GM23248 (cell line): ENCODE data around the gene HYDIN. TPM values are rescaled to one million over a fixed set of nuclear protein-coding genes. Genes with fewer than 3 reads are reported as not detected.

Experiments
- DNase-seq: peaks from one replicate; pipeline ENCODE4 v3.0.0-alpha.2; 2015
- H2AFZ ChIP-seq: fragments of 200-600 bp; sonication (generic); 2 replicates; pipeline ENCODE4 v1.6.1; 2016; ENCODE audit warnings: antibody characterized with exemption
- H3F3A ChIP-seq: fragments of 200-600 bp; sonication (generic); 2 replicates; pipeline ENCODE4 v1.6.1; 2016; ENCODE audit warnings: mild to moderate bottlenecking, antibody characterized with exemption, mixed run types; ENCODE audit not compliant: insufficient read depth
- H3K27ac ChIP-seq: fragments of 200-600 bp; sonication (generic); 2 replicates; pipeline ENCODE4 v1.5.1; 2016; ENCODE audit warnings: mild to moderate bottlenecking
- H3K27me3 ChIP-seq: fragments of 200-600 bp; sonication (generic); replicated peaks from 2 replicates; pipeline ENCODE4 v1.6.1; 2016; ENCODE audit warnings: mild to moderate bottlenecking; ENCODE audit not compliant: insufficient read depth
- H3K36me3 ChIP-seq: fragments of 200-600 bp; sonication (generic); 2 replicates; pipeline ENCODE4 v1.6.1; 2016; ENCODE audit warnings: low read depth, mild to moderate bottlenecking
- H3K4me1 ChIP-seq: fragments of 200-600 bp; sonication (generic); 2 replicates; pipeline ENCODE4 v1.6.1; 2016; ENCODE audit warnings: mild to moderate bottlenecking; ENCODE audit not compliant: insufficient read depth
- H3K4me2 ChIP-seq: fragments of 200-600 bp; sonication (generic); one replicate; pipeline ENCODE4 v1.6.1; 2016; ENCODE audit warnings: mild to moderate bottlenecking; ENCODE audit not compliant: unreplicated experiment
- H3K4me3 ChIP-seq: fragments of 200-600 bp; sonication (generic); 2 replicates; pipeline ENCODE4 v1.5.1; 2016; ENCODE audit warnings: mild to moderate bottlenecking
- H3K79me2 ChIP-seq: fragments of 200-600 bp; sonication (generic); 2 replicates; pipeline ENCODE4 v1.6.1; 2016; ENCODE audit warnings: mild to moderate bottlenecking; ENCODE audit not compliant: insufficient read depth
- H3K9ac ChIP-seq: fragments of 200-600 bp; sonication (generic); 2 replicates; pipeline ENCODE4 v1.6.1; 2016; ENCODE audit warnings: mild to moderate bottlenecking
- H3K9me2 ChIP-seq: fragments of 200-600 bp; sonication (generic); 2 replicates; pipeline ENCODE4 v1.6.1; 2016; ENCODE audit warnings: mixed run types, mild to moderate bottlenecking, moderate library complexity; ENCODE audit not compliant: insufficient read depth
- H3K9me3 ChIP-seq: fragments of 200-600 bp; sonication (generic); one replicate; pipeline ENCODE4 v1.6.1; 2017; ENCODE audit warnings: low read depth
- H4K20me1 ChIP-seq: fragments of 200-600 bp; sonication (generic); 2 replicates; pipeline ENCODE4 v1.6.0; 2016; ENCODE audit not compliant: insufficient read depth
- EZH2 ChIP-seq: fragments of 200-600 bp; sonication (generic); IDR thresholded peaks from 2 replicates; pipeline ENCODE4 v1.6.1; 2018; ENCODE audit warnings: antibody characterized with exemption, mild to moderate bottlenecking; ENCODE audit not compliant: insufficient read depth, poor library complexity, severe bottlenecking
- EZH2phosphoT487 ChIP-seq: fragments of 200-600 bp; sonication (generic); IDR thresholded peaks from 2 replicates; pipeline ENCODE4 v1.6.1; 2018; ENCODE audit warnings: antibody characterized with exemption, moderate library complexity, mild to moderate bottlenecking, low read depth; ENCODE audit not compliant: insufficient read depth
- WGBS, 2 experiments: methylation state at CpG; one replicate each; pipeline ENCODE4 v1.1.6; 2015 to 2017; ENCODE audit warnings: low lambda C conversion rate in 2 of 2, low coverage in 1 of 2; ENCODE audit errors: missing lambda C conversion rate in 2 of 2; 5-methylcytosine and 5-hydroxymethylcytosine counted together
- in situ Hi-C: fragments of 300-500 bp; cut with MboI; formaldehyde crosslinking; loops from 2 replicates; pipeline ENCODE4 v1.15.0; 2020
- polyA plus RNA-seq: library from polyadenylated mRNA; unstranded; fragments of >200 nt; fragmentation: Nextera tagmentation; extraction: Ambion mirVana; gene quantifications from 2 replicates; pipeline ENCODE4 v1.2.1, GENCODE V29; 2016
- total RNA-seq: library from RNA; depleted of rRNA; stranded (reverse); fragments of >200 nt; shearing (Covaris generic); gene quantifications from 2 replicates; pipeline ENCODE4 v1.2.3, GENCODE V29; 2014

The HYDIN gene
- total and polyA plus RNA-seq, 2 experiments from 2014 or later: 0.50 to 0.54 TPM

GRCh38 chr16:70789595-70790447 lies 440.7 kb downstream of the HYDIN start:
- H3K79me2 ChIP-seq: peaks cover 47% of the 10 kb centered on the region
- H3K27me3 ChIP-seq: no peaks in the 10 kb centered on the region
- no peak for DNase-seq
- H3K4me2 ChIP-seq: no peak overlapping the region
- in situ Hi-C loops: no loop called here
- H2AFZ ChIP-seq: no peak overlapping the region
- 0 out of 2 replicates have a peak overlapping the region, but pooled peaks have one; percentile 51 for H3K9ac ChIP-seq
- H3K4me1 ChIP-seq: no peaks in the 10 kb centered on the region
- WGBS, 2 experiments: 71 to 74% methylated on average over 16 of the region's 16 CpGs
- no peaks in the 10 kb centered on the region for H3K9me3 ChIP-seq
- peaks cover 7% of the 10 kb centered on the region; the same call in 1 of the 2 replicates for H4K20me1 ChIP-seq
- TF ChIP-seq EZH2phosphoT487 (no peak), EZH2 (no peak)
- no peaks in the 10 kb centered on the region for H3K36me3 ChIP-seq
- H3F3A ChIP-seq: peaks cover 22% of the 10 kb centered on the region
- H3K4me3 ChIP-seq: no peak overlapping the region
- peak overlapping the region; percentile 49 for H3K27ac ChIP-seq
- H3K9me2 ChIP-seq: no peaks in the 10 kb centered on the region

DNA sequence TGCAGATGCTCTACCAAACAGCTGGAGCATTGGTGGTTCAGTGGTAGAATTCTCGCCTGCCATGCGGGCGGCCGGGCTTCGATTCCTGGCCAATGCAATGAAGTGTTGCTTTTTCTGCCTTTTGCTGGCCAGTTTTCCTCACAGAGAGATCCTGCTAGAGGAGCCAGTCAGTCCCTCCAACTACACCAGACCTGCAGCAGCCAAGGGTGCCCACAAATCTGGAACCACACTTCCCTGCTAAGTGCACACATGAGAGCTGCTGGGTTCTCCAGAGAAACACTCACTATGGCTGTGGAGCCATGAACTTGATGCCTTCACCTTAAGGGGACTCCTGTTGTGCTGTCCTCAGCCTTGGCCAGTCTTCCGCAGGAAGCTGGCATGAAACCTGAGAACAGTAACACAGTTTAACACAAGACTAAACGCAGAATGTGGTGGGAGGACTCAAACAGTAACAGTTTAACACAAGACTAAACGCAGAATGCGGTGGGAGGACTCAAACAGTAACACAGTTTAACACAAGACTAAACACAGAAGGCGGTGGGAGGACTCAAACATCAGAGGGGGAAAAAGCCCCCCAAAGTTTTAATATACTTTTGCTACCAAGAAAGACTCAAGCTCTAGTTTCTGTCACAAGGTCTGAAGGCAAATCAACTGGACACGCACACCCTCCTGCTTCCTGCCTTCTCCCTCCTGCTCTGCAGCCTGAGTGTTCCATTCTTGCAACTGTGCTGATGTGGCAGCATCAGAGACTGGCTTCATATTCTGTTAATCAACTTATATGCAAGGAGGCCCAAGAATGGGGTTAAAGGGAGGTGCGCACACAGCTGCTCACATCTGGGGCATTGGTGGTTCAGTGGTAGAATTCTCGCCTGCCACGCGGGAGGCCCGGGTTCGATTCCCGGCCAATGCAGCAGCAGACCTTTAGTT lies 441.6 kb downstream of the HYDIN start:
- H2AFZ ChIP-seq: no peak overlapping the region
- DNase-seq: peak; percentile 72
- H3F3A ChIP-seq: peaks cover 22% of the 10 kb centered on the region
- H4K20me1 ChIP-seq: peaks cover 7% of the 10 kb centered on the region; the same call in 1 of the 2 replicates
- WGBS, 2 experiments: 52 to 53% methylated on average over 18 of the region's 18 CpGs
- peaks cover 39% of the 10 kb centered on the region for H3K79me2 ChIP-seq
- peak overlapping the region; percentile 49 for H3K27ac ChIP-seq
- H3K4me2 ChIP-seq: no peak overlapping the region
- in situ Hi-C loops: no loop called here
- H3K9ac ChIP-seq: peak overlapping the region; percentile 51
- TF ChIP-seq EZH2 (no peak), EZH2phosphoT487 (no peak)
- H3K9me3 ChIP-seq: no peaks in the 10 kb centered on the region
- H3K4me1 ChIP-seq: no peaks in the 10 kb centered on the region
- H3K9me2 ChIP-seq: no peaks in the 10 kb centered on the region
- H3K27me3 ChIP-seq: no peaks in the 10 kb centered on the region
- H3K4me3 ChIP-seq: no peak overlapping the region
- peaks cover under 1% of the 10 kb centered on the region; the same call in 1 of the 2 replicates for H3K36me3 ChIP-seq

- DNase-seq: no peak
- no peaks in the 10 kb centered on the region for H3K27me3 ChIP-seq
- peaks cover 9% of the 10 kb centered on the region; the same call in 1 of the 2 replicates for H3K36me3 ChIP-seq
- no peak overlapping the region for H2AFZ ChIP-seq
- no peak overlapping the region for H3K27ac ChIP-seq
- H3K4me3 ChIP-seq: no peak overlapping the region
- no peaks in the 10 kb centered on the region for H3K9me2 ChIP-seq
- peaks cover 4% of the 10 kb centered on the region; the same call in 1 of the 2 replicates for H4K20me1 ChIP-seq
- H3K9me3 ChIP-seq: no peaks in the 10 kb centered on the region
- H3K4me1 ChIP-seq: no peaks in the 10 kb centered on the region
- in situ Hi-C loops: no loop called here
- no peak for TF ChIP-seq EZH2
- TF ChIP-seq EZH2phosphoT487: no peak
- H3K4me2 ChIP-seq: no peak overlapping the region
- WGBS, 2 experiments: 91 to 94% methylated on average over 18 to 19 of the region's 19 CpGs
- no peak overlapping the region for H3K9ac ChIP-seq
- H3F3A ChIP-seq: peaks cover 22% of the 10 kb centered on the region
- peaks cover 11% of the 10 kb centered on the region for H3K79me2 ChIP-seq
Measured at GRCh38 chr16:70786020-70786755, 444.3 kb downstream of the HYDIN start.
